H1 (cell line): ENCODE data around the gene GPANK1. TPM values are rescaled to one million over a fixed set of nuclear protein-coding genes. Genes with fewer than 3 reads are reported as not detected.

ENCODE experiments used
- CTCF ChIA-PET: fragments of 300-600 bp; sonication (Branson Sonifier 250); formaldehyde crosslinking; loops from one replicate; lab custom pipeline; 2021; ENCODE audit not compliant: partially characterized antibody; lab: Charles Lee
- POLR2A ChIA-PET: fragments of 300-600 bp; sonication (Branson Sonifier 250); formaldehyde crosslinking; loops from one replicate; lab custom pipeline; 2021; ENCODE audit warnings: inconsistent platforms; ENCODE audit not compliant: partially characterized antibody; lab: Charles Lee
- DNase-seq, 2 experiments: peaks; one replicate each; pipeline versions ENCODE4 v3.0.0 to v3.0.0-alpha.2; 2010 to 2022; ENCODE audit warnings: low spot score in 2 of 2, low read depth in 1 of 2, mixed read lengths in 1 of 2
- FAIRE-seq: peaks from 2 replicates; lab custom pipeline; 2011; peaks lifted over from hg19 to GRCh38; lab: Jason Lieb, UNC
- H2AFZ ChIP-seq: 2 replicates; pipeline ENCODE4 v1.8.1; 2012; ENCODE audit warnings: low read length, inconsistent platforms
- H2AK5ac ChIP-seq: 2 replicates; pipeline ENCODE4 v1.6.1; 2013; ENCODE audit warnings: low read depth, low read length
- H2BK120ac ChIP-seq: replicated peaks from 2 replicates; pipeline ENCODE3; 2013; ENCODE audit warnings: low read depth, low read length, inconsistent platforms
- H2BK12ac ChIP-seq: 2 replicates; pipeline ENCODE4 v1.6.1; 2013; ENCODE audit warnings: low read depth, low read length
- H2BK15ac ChIP-seq: 2 replicates; pipeline ENCODE4 v1.6.1; 2013; ENCODE audit warnings: low read length
- H2BK20ac ChIP-seq: 2 replicates; pipeline ENCODE4 v1.6.1; 2013; ENCODE audit warnings: low read length
- H2BK5ac ChIP-seq: 2 replicates; pipeline ENCODE4 v1.6.1; 2013; ENCODE audit warnings: low read depth, low read length
- H3K14ac ChIP-seq: 2 replicates; pipeline ENCODE4 v1.6.1; 2013; ENCODE audit warnings: inconsistent platforms; ENCODE audit not compliant: insufficient read length
- H3K18ac ChIP-seq: 2 replicates; pipeline ENCODE4 v1.6.1; 2013; ENCODE audit warnings: low read length; ENCODE audit errors: extremely low read depth
- H3K23ac ChIP-seq: 2 replicates; pipeline ENCODE4 v1.6.1; 2013; ENCODE audit warnings: inconsistent platforms; ENCODE audit not compliant: insufficient read length
- H3K23me2 ChIP-seq: 2 replicates; pipeline ENCODE4 v1.6.1; 2013; ENCODE audit warnings: low read depth, low read length
- H3K27ac ChIP-seq: 2 replicates; pipeline ENCODE4 v1.6.1; 2011; ENCODE audit warnings: low read depth, low read length, inconsistent platforms
- H3K27me3 ChIP-seq, 4 experiments: replicated peaks in 1 of 4; 1 replicate in 1 of 4; 2 replicates in 3 of 4; pipeline versions ENCODE4 v1.6.1 to v1.8.1; 2011 to 2013; ENCODE audit warnings: low read length in 3 of 4, mild to moderate bottlenecking in 3 of 4, inconsistent platforms in 2 of 4, mixed read lengths in 2 of 4, moderate library complexity in 1 of 4; ENCODE audit not compliant: control insufficient read depth in 3 of 4, insufficient read depth in 3 of 4; ENCODE audit errors: extremely low read depth in 1 of 4
- H3K36me3 ChIP-seq, 4 experiments: 2 replicates each; pipeline versions ENCODE4 v1.6.1 to v1.8.1; 2011 to 2013; ENCODE audit warnings: mild to moderate bottlenecking in 4 of 4, low read length in 3 of 4, moderate library complexity in 2 of 4, control low read depth in 1 of 4, inconsistent platforms in 1 of 4; ENCODE audit not compliant: insufficient read depth in 4 of 4, control insufficient read depth in 2 of 4
- H3K4ac ChIP-seq: replicated peaks from 2 replicates; pipeline ENCODE3; 2013; ENCODE audit warnings: low read length, low read depth, mixed read lengths, inconsistent platforms; ENCODE audit not compliant: insufficient read length
- H3K4me1 ChIP-seq, 4 experiments: replicated peaks in 1 of 4; 1 replicate in 1 of 4; 2 replicates in 3 of 4; pipeline versions ENCODE4 v1.6.1 to v1.8.1; 2011 to 2013; ENCODE audit warnings: low read length in 3 of 4, inconsistent platforms in 2 of 4, mixed read lengths in 1 of 4; ENCODE audit not compliant: insufficient read depth in 4 of 4, control insufficient read depth in 3 of 4
- H3K4me2 ChIP-seq, 2 experiments: 2 replicates each; pipeline versions ENCODE4 v1.6.1 to v1.8.1; 2011 to 2013; ENCODE audit warnings: low read depth in 2 of 2, low read length in 2 of 2, control low read depth in 1 of 2, inconsistent platforms in 1 of 2, mild to moderate bottlenecking in 1 of 2; ENCODE audit not compliant: insufficient read depth in 1 of 2
- H3K4me3 ChIP-seq, 4 experiments: fragments of 200-600, 300-600 bp in 1 of 4; sonication (generic), shearing (Covaris generic), sonication (Bioruptor Twin) in 1 of 4; 2 replicates each; pipeline versions ENCODE4 v1.5.1 to v1.8.1; 2011 to 2016; ENCODE audit warnings: low read length in 4 of 4, low read depth in 3 of 4, control low read depth in 2 of 4, inconsistent platforms in 2 of 4, mild to moderate bottlenecking in 2 of 4, mixed read lengths in 1 of 4, moderate library complexity in 1 of 4; ENCODE audit not compliant: insufficient read depth in 2 of 4; ENCODE audit errors: extremely low read depth in 1 of 4
- H3K56ac ChIP-seq: replicated peaks from 2 replicates; pipeline ENCODE3; 2013; ENCODE audit warnings: low read depth, mild to moderate bottlenecking, mixed read lengths, low read length, inconsistent platforms; ENCODE audit not compliant: insufficient read length
- H3K79me1 ChIP-seq: 2 replicates; pipeline ENCODE4 v1.6.1; 2013; ENCODE audit warnings: low read depth, low read length, control low read depth
- H3K79me2 ChIP-seq, 2 experiments: 2 replicates each; pipeline versions ENCODE4 v1.6.1 to v1.8.1; 2012 to 2013; ENCODE audit warnings: low read length in 2 of 2, mild to moderate bottlenecking in 2 of 2, inconsistent platforms in 1 of 2; ENCODE audit not compliant: insufficient read depth in 2 of 2, control insufficient read depth in 1 of 2
- H3K9ac ChIP-seq, 4 experiments: replicated peaks in 1 of 4; 1 replicate in 1 of 4; 2 replicates in 3 of 4; pipeline versions ENCODE4 v1.6.1 to v1.8.1; 2011 to 2013; ENCODE audit warnings: low read depth in 3 of 4, low read length in 3 of 4, control low read depth in 2 of 4, mild to moderate bottlenecking in 2 of 4, moderate library complexity in 2 of 4, inconsistent platforms in 1 of 4; ENCODE audit errors: extremely low read depth in 1 of 4
- H3K9me3 ChIP-seq, 2 experiments: 2 replicates each; pipeline versions ENCODE4 v1.6.1 to v1.8.1; 2012 to 2013; ENCODE audit warnings: mild to moderate bottlenecking in 2 of 2, moderate library complexity in 2 of 2, control low read depth in 1 of 2, inconsistent platforms in 1 of 2, low read depth in 1 of 2, low read length in 1 of 2, mixed read lengths in 1 of 2; ENCODE audit not compliant: insufficient read depth in 2 of 2
- H4K20me1 ChIP-seq, 2 experiments: replicated peaks in 1 of 2; 2 replicates each; pipeline versions ENCODE3 to v1.8.1; 2011 to 2013; ENCODE audit warnings: inconsistent platforms in 2 of 2, low read length in 2 of 2, mild to moderate bottlenecking in 1 of 2; ENCODE audit not compliant: insufficient read depth in 2 of 2, control insufficient read depth in 1 of 2
- H4K5ac ChIP-seq: 2 replicates; pipeline ENCODE4 v1.6.1; 2013; ENCODE audit warnings: low read length, low read depth, mixed read lengths, inconsistent platforms; ENCODE audit not compliant: insufficient read length
- H4K8ac ChIP-seq: 2 replicates; pipeline ENCODE4 v1.8.0; 2013; ENCODE audit warnings: mild to moderate bottlenecking, moderate library complexity, low read length, inconsistent platforms; ENCODE audit not compliant: insufficient read depth; ENCODE audit errors: extremely low read depth
- H4K91ac ChIP-seq: replicated peaks from 2 replicates; pipeline ENCODE3; 2013; ENCODE audit warnings: low read length, mixed read lengths, inconsistent platforms; ENCODE audit not compliant: insufficient read length
- ATF3 ChIP-seq: IDR thresholded peaks from 2 replicates; pipeline ENCODE4 v1.6.1; 2011; ENCODE audit warnings: low read depth, mild to moderate bottlenecking, low read length; ENCODE audit not compliant: insufficient read depth
- CBX8 ChIP-seq: fragments of 300-800, 300-1000 bp; sonication (generic); IDR thresholded peaks from 2 replicates; pipeline ENCODE4 v1.7.1; 2016; ENCODE audit warnings: low read depth, low read length, borderline replicate concordance
- CREB1 ChIP-seq: IDR thresholded peaks from 2 replicates; pipeline ENCODE4 v1.6.1; 2012; ENCODE audit warnings: inconsistent platforms
- HDAC6 ChIP-seq: IDR thresholded peaks from one replicate; pipeline ENCODE4 v1.7.1; 2012; ENCODE audit warnings: low read depth, mild to moderate bottlenecking, inconsistent platforms, low read length, moderate library complexity
- JUN ChIP-seq: IDR thresholded peaks from 2 replicates; pipeline ENCODE4 v1.6.1; 2011; ENCODE audit warnings: low read depth, mild to moderate bottlenecking, improper control_type of control experiment, low read length
- KDM1A ChIP-seq: fragments of 200-600, 300-600 bp; sonication (generic); IDR thresholded peaks from 2 replicates; pipeline ENCODE4 v1.7.1; 2016; ENCODE audit warnings: mild to moderate bottlenecking, low read length, borderline replicate concordance
- KDM4A ChIP-seq: IDR thresholded peaks from one replicate; pipeline ENCODE4 v1.7.1; 2012; ENCODE audit warnings: low read depth, mild to moderate bottlenecking, moderate library complexity, low read length, inconsistent platforms; ENCODE audit not compliant: severe bottlenecking
- KDM5A ChIP-seq: fragments of 200-600 bp; IDR thresholded peaks from 2 replicates; pipeline ENCODE4 v1.7.1; 2012; ENCODE audit warnings: mild to moderate bottlenecking, low read length, inconsistent platforms, mixed read lengths
- PHF8 ChIP-seq: fragments of 200-600 bp; sonication (generic); conservative IDR thresholded peaks from 2 replicates; pipeline ENCODE4 v1.7.1; 2012; ENCODE audit warnings: low read depth, mild to moderate bottlenecking, inconsistent platforms, low read length, moderate library complexity
- RAD21 ChIP-seq, 2 experiments: IDR thresholded peaks in 1 of 2; conservative IDR thresholded peaks in 1 of 2; 2 replicates each; pipeline ENCODE4 v1.6.1; 2011; ENCODE audit warnings: low read depth in 2 of 2, low read length in 2 of 2, improper control_type of control experiment in 1 of 2, inconsistent platforms in 1 of 2, mild to moderate bottlenecking in 1 of 2, moderate library complexity in 1 of 2
- TCF12 ChIP-seq: IDR thresholded peaks from 2 replicates; pipeline ENCODE4 v1.6.1; 2011; ENCODE audit warnings: low read depth, mild to moderate bottlenecking, low read length
- ZNF274 ChIP-seq: IDR thresholded peaks from 2 replicates; pipeline ENCODE4 v1.7.0; 2012; ENCODE audit warnings: low read length, borderline replicate concordance; ENCODE audit errors: extremely low read depth
- WGBS, 2 experiments: shearing (Covaris generic) in 1 of 2; methylation state at CpG; one replicate each; pipeline versions ENCODE4 v1.1.6 to v1.1.7; 2013 to 2015; ENCODE audit warnings: low lambda C conversion rate in 2 of 2, mixed read lengths in 2 of 2, inconsistent platforms in 1 of 2, low coverage in 1 of 2, missing lambda C conversion rate in 1 of 2; ENCODE audit not compliant: insufficient replicate concordance in 2 of 2, insufficient coverage in 1 of 2, insufficient read length in 1 of 2; ENCODE audit errors: extremely low coverage in 1 of 2, missing lambda C conversion rate in 1 of 2; 5-methylcytosine and 5-hydroxymethylcytosine counted together
- polyA plus RNA-seq, 7 experiments: library from polyadenylated mRNA; depleted of rRNA in 3 of 7; stranded (reverse) in 5 of 7; unstranded in 2 of 7; fragments of >200 nt in 5 of 7; fragments of 200-250 nt in 2 of 7; gene quantifications; 1 replicate in 5 of 7; 2 replicates in 1 of 7; 4 replicates in 1 of 7; pipeline versions ENCODE4 v1.2.1 to v1.2.3, GENCODE V29; 2011 to 2013; ENCODE audit warnings: missing spikeins in 2 of 7, mixed read lengths in 2 of 7
- total RNA-seq: library from RNA; stranded (reverse); fragmentation: NEBNext Ultra II Directional; extraction: Animal tissue kit (Norgen Biotek cat#: 25700); gene quantifications from 2 replicates; pipeline ENCODE4 v1.2.1, GENCODE V29; 2021
- TF ChIP-seq, protein P1 (sequence below): IDR thresholded peaks from 2 replicates; pipeline ENCODE4 v1.6.1; 2012; ENCODE audit warnings: inconsistent platforms

The GPANK1 gene
- total and polyA plus RNA-seq, 2 of the 8 experiments (the other 6 are each of a cell fraction or from before 2014, with no cell fraction given), result 24.5 to 30.2 TPM

GRCh38 chr6:31705931-31706330, 41.1 kb upstream of the GPANK1 start:
- Histone ChIP-seq H3K4ac (no peak overlapping the region), H3K4me1 (peaks cover 2 to 7% (median 4%) of the 10 kb centered on the region in 4 experiments; a peak in 5 of 7 replicates), H3K4me2 (no peak overlapping the region), H4K20me1 (no peaks in the 10 kb centered on the region), H3K14ac (no peak overlapping the region), H2BK5ac (no peak overlapping the region), H3K23ac (no peak overlapping the region), H3K79me1 (peaks cover 6% of the 10 kb centered on the region), H2AK5ac (no peak overlapping the region), H3K36me3 (no peaks in the 10 kb centered on the region; a peak in 1 of 8 replicates), H4K5ac (no peak overlapping the region), H3K27ac (no peak overlapping the region), H2BK15ac (no peak overlapping the region), H2BK120ac (no peak overlapping the region), H2BK12ac (no peak overlapping the region), H3K23me2 (peaks cover 11% of the 10 kb centered on the region; the same call in 1 of the 2 replicates), H3K27me3 (no peaks in the 10 kb centered on the region), H3K4me3 (no peak overlapping the region), H4K8ac (no peak overlapping the region), H3K18ac (no peak overlapping the region), H3K9me3 (no peaks in the 10 kb centered on the region), H3K79me2 (peaks cover 0 to 7% of the 10 kb centered on the region in 2 experiments; a peak in 2 of 4 replicates), H2AFZ (no peak overlapping the region), H3K9ac (no peak overlapping the region), H3K56ac (no peak overlapping the region), H2BK20ac (no peak overlapping the region), H4K91ac (no peak overlapping the region)
- ChIA-PET POLR2A (interaction anchor here (1.1 kb wide), 1 partner anchor 34 kb away, joined by 5 read pairs; the partner anchor contains the start of gene MSH5), CTCF (interaction anchor here (1.1 to 1.2 kb wide), 2 partner anchors 16 to 64 kb away, joined by 3 read pairs; no protein-coding TSS in a partner anchor)
- FAIRE-seq (no peak), DNase-seq (no peak)
- WGBS, 2 experiments, result 91% methylated on average over 5 of the region's 6 CpGs; no CpG with 5 or more reads in 1 of the 2 experiments
- TF ChIP-seq ATF3 (no peak), ZNF274 (no peak), CREB1 (no peak), JUN (no peak), CBX8 (no peak), KDM5A (no peak), TCF12 (no peak), RAD21 (IDR thresholded peaks at IDR 0.05 in 1 of 2, conservative IDR thresholded peaks at IDR 0.05 in 1 of 2; ENCODE audit: low read depth in 2 of 2, low read length in 2 of 2) (no peak), KDM1A (no peak), HDAC6 (no peak), PHF8 (no peak), KDM4A (no peak)
- TF ChIP-seq, protein P1, sequence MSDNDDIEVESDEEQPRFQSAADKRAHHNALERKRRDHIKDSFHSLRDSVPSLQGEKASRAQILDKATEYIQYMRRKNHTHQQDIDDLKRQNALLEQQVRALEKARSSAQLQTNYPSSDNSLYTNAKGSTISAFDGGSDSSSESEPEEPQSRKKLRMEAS, result no peak
